Muscle layer of colon (tissue), 2 donors: ENCODE data around the gene RXRA.
A peak's percentile ranks its signal among the peaks of the same experiment; 100 is the strongest.

Source experiments
- H3K27ac ChIP-seq: one replicate; pipeline ENCODE4 v1.7.0; 2013; ENCODE audit warnings: low read depth, mild to moderate bottlenecking, low read length, moderate library complexity
- H3K27me3 ChIP-seq, 2 donors: one replicate each; pipeline ENCODE4 v1.7.0; 2013; ENCODE audit warnings: low read length in 2 of 2, mild to moderate bottlenecking in 2 of 2; ENCODE audit not compliant: insufficient read depth in 2 of 2, control insufficient read depth in 1 of 2
- H3K36me3 ChIP-seq: one replicate; pipeline ENCODE4 v1.7.0; 2013; ENCODE audit warnings: mild to moderate bottlenecking, low read length; ENCODE audit not compliant: insufficient read depth
- H3K4me1 ChIP-seq: one replicate; pipeline ENCODE4 v1.7.0; 2013; ENCODE audit warnings: mild to moderate bottlenecking, low read length; ENCODE audit not compliant: insufficient read depth
- H3K4me3 ChIP-seq, 2 donors: one replicate each; pipeline ENCODE4 v1.7.0; 2013; ENCODE audit warnings: low read length in 2 of 2, low read depth in 1 of 2, mild to moderate bottlenecking in 1 of 2, moderate library complexity in 1 of 2
- H3K9ac ChIP-seq: one replicate; pipeline ENCODE4 v1.7.0; 2013; ENCODE audit warnings: low read length
- H3K9me3 ChIP-seq: one replicate; pipeline ENCODE4 v1.7.0; 2013; ENCODE audit warnings: mild to moderate bottlenecking, low read length
- donor health status: abdominal sarcoma.
- donor health status: Adenocarcinoma of cecum.

RXRA gene

GRCh38 chr9:134325813-134326723 is at the start of gene RXRA:
Gene RXRA (plus strand): TSS chr9:134326455. CDS start chr9:134326632, 177 bp downstream.
- no peaks in the 10 kb centered on the region for H3K9me3 ChIP-seq
- H3K4me3 ChIP-seq = peak within 1 kb of the TSS; percentile 82 to 92
- H3K36me3 ChIP-seq = no peaks in the 10 kb centered on the region
- peak within 1 kb of the TSS; percentile 93 for H3K27ac ChIP-seq
- H3K27me3 ChIP-seq = no peaks in the 10 kb centered on the region
- peak within 1 kb of the TSS; percentile 82 for H3K9ac ChIP-seq
- H3K4me1 ChIP-seq = peaks cover 46% of the 10 kb centered on the region

DNA sequence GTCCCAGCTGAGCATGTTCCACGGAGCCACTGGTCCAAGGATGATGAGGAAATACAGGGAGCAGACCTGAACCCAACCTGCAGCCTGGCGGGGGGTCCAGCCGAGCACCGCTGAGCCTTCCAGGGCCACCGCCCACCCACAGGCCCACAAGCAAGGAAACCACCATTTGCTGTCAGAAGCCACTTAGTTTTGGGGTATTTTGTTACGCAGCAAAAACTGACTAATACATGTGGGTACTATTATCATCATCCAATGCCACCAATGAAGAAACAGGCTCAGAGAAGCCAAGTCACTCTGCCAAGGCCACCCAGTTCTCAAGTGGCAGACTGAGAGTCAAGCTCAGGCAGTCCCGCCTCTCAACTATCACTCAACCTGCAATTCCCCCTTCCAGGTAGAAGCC is 48.0 kb upstream of the RXRA start:
- Histone ChIP-seq H3K36me3 (no peaks in the 10 kb centered on the region), H3K4me1 (peaks cover 6% of the 10 kb centered on the region), H3K9ac (no peak overlapping the region), H3K27me3 (no peaks in the 10 kb centered on the region), H3K4me3 (no peak overlapping the region), H3K27ac (no peak overlapping the region), H3K9me3 (no peaks in the 10 kb centered on the region)

DNA sequence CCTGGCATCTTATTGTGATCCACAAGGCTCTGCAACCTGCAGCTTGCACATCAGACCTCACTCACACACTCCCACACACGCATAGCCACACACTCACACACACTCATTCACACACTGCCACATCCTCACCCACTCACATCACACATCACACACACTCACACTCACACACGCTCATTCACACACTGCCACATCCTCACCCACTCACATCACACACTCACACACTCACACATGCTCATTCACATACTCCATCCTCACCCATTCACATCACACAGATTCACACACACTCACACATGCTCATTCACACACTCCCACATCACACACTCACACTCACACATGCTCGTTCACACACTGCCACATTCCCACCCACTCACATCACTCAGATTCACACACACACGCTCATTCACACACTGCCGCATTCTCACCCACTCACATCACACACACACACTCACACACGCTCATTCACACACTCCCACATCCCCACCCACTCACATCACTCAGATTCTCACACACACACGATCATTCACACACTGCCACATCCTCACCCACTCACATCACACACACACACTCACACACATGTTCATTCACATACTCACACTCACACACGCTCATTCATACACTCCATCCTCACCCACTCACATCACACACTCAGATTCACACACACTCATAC is 47.1 kb upstream of the RXRA start:
- Histone ChIP-seq H3K27me3 (no peaks in the 10 kb centered on the region), H3K4me1 (peaks cover 14% of the 10 kb centered on the region)

DNA sequence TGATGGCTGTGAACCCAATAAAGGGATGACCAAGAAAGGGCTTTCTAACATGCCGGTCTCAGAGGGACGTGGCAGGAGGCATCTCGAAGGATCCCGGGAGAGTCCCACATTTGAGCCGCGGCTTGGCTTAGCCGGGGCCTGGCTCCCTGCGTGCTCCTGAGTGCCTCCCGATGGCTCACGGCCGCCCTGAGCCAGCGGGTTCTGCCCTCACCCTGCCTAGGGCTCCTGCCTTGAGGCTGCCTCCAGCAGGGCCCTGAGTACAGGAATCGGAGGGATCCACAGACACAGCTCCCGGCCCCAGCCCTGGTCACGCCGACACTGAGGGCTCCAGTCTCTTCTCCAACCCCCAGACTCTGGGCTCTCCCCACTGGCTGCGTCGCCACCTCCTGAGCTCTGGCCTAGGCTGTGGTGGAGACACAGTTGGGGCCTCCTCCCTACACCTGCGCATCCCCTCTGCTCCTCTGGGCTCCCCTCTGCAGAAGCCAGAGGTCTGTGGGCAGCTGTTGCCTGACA is 44.1 kb upstream of the RXRA start:
- no peaks in the 10 kb centered on the region for H3K9me3 ChIP-seq
- no peak overlapping the region for H3K27ac ChIP-seq
- H3K4me1 ChIP-seq = peaks cover 15% of the 10 kb centered on the region
- H3K36me3 ChIP-seq = no peaks in the 10 kb centered on the region
- no peaks in the 10 kb centered on the region for H3K27me3 ChIP-seq
- H3K9ac ChIP-seq = no peak overlapping the region
- no peak overlapping the region for H3K4me3 ChIP-seq

More for the DNA sequence above, 47.1 kb upstream of the RXRA start:
- Histone ChIP-seq H3K4me3 (no peak overlapping the region), H3K27ac (no peak overlapping the region), H3K9me3 (no peaks in the 10 kb centered on the region), H3K9ac (no peak overlapping the region), H3K36me3 (no peaks in the 10 kb centered on the region)

DNA sequence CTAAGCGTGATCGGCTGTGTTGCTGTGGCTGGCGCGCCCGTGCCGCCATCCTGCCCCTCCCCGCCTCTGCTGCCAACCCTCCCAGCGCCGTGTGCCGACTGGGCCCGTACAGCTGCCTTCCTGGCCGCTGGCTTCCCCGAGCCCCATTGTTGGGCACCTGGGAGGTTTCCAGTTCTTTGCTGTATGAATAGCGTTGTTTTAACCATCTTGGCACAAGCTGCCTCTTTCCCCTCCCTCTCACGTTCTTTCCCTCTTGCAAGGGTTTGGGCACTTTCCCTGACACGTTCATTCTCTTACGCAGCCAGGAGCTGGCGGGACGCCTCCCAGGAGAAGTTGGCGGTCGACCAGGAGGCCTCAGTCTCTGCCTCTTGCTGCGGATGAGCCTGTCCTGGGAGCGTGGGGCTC is 43.1 kb upstream of the RXRA start:
- H3K9ac ChIP-seq = peak overlapping the region; percentile 2

DNA sequence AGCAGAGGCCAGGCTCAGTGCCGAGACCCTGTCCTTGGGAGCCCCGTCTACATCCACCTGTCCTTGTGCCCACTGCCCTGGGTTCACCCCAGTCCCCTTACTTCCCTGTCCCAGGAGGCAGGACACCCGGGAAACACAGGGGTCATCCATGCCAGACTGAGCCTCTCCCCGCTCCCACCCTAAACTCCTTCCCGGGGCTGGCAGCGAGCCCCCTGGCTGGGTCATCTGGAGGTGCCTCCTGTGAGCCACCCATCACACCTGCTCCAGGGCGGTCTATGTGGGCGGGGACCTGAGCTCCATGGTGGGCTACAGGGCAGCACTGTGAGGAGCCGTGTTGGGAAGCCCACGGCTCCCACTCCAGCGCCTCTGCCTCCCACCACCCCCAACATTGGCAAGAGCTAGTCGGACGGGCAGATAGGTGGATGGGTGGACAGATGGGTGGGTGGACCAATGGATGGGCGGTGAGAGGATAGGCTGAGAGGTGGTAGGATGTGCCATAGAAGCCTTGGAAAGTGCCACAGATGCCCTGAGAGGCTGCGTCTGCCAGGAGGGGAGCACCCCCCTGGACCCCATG is 42.5 kb upstream of the RXRA start:
- H3K4me3 ChIP-seq = no peak overlapping the region
- peak overlapping the region; percentile 2 for H3K9ac ChIP-seq
- peaks cover 15% of the 10 kb centered on the region for H3K4me1 ChIP-seq
- no peak overlapping the region for H3K27ac ChIP-seq
- H3K36me3 ChIP-seq = no peaks in the 10 kb centered on the region
- no peaks in the 10 kb centered on the region for H3K9me3 ChIP-seq
- H3K27me3 ChIP-seq = no peaks in the 10 kb centered on the region

More for the DNA sequence above, 43.1 kb upstream of the RXRA start:
- Histone ChIP-seq H3K27ac (no peak overlapping the region), H3K9me3 (no peaks in the 10 kb centered on the region), H3K36me3 (no peaks in the 10 kb centered on the region), H3K4me3 (no peak overlapping the region), H3K27me3 (no peaks in the 10 kb centered on the region), H3K4me1 (peaks cover 15% of the 10 kb centered on the region)

DNA sequence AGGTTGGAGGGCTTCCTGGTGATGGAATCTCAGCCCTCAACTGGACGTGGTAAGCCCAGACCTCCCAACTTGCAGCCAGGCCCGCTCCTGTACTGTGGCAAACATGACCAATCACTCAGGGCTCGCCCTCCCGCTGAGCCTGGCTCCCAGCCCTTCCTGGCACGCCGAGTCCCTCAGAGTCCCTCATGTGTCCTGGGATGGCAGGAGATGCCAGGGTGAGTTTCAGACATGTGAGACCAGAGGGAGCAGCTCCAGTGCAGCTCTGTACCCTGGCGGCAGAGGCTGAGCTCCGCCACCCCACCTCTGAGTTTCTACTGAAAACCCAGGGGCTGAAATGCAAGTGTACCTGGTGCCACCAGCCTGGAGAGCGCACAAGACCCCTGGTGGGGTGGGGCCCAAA is 42.0 kb upstream of the RXRA start:
- Histone ChIP-seq H3K4me1 (peaks cover 15% of the 10 kb centered on the region), H3K27me3 (no peaks in the 10 kb centered on the region), H3K36me3 (no peaks in the 10 kb centered on the region), H3K27ac (no peak overlapping the region), H3K4me3 (no peak overlapping the region), H3K9me3 (no peaks in the 10 kb centered on the region), H3K9ac (no peak overlapping the region)

DNA sequence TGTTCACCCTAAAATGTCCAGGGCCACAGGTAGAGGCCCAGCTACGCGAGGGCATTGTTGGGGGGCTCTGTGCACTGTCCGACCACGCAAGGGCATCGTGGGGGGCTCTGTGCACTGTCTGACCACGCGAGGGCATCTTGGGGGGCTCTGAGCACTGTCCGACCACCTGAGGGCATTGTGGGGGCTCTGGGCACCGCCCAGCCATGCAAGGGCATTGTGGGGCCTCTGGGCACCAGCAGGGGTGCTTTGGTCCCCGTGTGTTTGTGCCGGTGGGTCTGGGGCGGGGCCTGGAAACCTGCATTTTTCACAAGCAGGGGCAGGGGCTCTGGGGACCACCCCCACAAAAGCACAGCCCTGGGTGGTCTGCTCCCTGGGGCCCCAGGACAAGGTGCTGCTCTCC is 41.5 kb upstream of the RXRA start:
- no peak overlapping the region for H3K4me3 ChIP-seq
- H3K27ac ChIP-seq = no peak overlapping the region
- no peak overlapping the region for H3K9ac ChIP-seq
- peaks cover 15% of the 10 kb centered on the region for H3K4me1 ChIP-seq
- no peaks in the 10 kb centered on the region for H3K9me3 ChIP-seq
- no peaks in the 10 kb centered on the region for H3K36me3 ChIP-seq
- H3K27me3 ChIP-seq = no peaks in the 10 kb centered on the region

- Histone ChIP-seq H3K27me3 (no peaks in the 10 kb centered on the region), H3K27ac (no peak overlapping the region), H3K36me3 (no peaks in the 10 kb centered on the region), H3K4me3 (no peak overlapping the region), H3K9ac (no peak overlapping the region), H3K9me3 (no peaks in the 10 kb centered on the region), H3K4me1 (peaks cover 15% of the 10 kb centered on the region)
Observed at GRCh38 chr9:134285215-134285845, 40.9 kb upstream of the RXRA start.

- Histone ChIP-seq H3K4me1 (peaks cover 15% of the 10 kb centered on the region), H3K9me3 (no peaks in the 10 kb centered on the region), H3K36me3 (no peaks in the 10 kb centered on the region), H3K9ac (no peak overlapping the region), H3K27ac (no peak overlapping the region), H3K27me3 (no peaks in the 10 kb centered on the region), H3K4me3 (no peak overlapping the region)
Observed at GRCh38 chr9:134286471-134287245, 39.6 kb upstream of the RXRA start.
